ENCODE results near the gene GPRASP3.

DNA sequence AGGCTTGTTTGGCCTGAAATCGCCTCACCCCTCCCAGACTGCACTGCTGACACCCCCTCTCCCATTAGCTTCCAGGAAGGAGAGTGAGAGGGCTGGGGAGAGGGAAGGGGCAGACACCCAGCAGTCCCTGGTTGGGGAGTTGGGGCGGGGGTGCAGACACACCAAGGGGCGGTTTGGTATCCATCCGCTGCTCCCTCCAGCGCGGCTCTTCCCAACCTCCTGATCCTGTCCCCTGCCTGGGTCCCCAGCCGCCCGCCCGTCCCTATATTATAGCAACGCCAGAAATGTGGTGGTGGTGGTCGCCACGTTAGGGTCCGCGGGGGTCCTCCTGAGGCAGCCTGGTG, 24.9 kb downstream of the GPRASP3 start:
- TF ChIP-seq, protein P1, sequence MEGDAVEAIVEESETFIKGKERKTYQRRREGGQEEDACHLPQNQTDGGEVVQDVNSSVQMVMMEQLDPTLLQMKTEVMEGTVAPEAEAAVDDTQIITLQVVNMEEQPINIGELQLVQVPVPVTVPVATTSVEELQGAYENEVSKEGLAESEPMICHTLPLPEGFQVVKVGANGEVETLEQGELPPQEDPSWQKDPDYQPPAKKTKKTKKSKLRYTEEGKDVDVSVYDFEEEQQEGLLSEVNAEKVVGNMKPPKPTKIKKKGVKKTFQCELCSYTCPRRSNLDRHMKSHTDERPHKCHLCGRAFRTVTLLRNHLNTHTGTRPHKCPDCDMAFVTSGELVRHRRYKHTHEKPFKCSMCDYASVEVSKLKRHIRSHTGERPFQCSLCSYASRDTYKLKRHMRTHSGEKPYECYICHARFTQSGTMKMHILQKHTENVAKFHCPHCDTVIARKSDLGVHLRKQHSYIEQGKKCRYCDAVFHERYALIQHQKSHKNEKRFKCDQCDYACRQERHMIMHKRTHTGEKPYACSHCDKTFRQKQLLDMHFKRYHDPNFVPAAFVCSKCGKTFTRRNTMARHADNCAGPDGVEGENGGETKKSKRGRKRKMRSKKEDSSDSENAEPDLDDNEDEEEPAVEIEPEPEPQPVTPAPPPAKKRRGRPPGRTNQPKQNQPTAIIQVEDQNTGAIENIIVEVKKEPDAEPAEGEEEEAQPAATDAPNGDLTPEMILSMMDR (IDR thresholded peaks at IDR 0.05) = no peak
- TF ChIP-seq POLR2A (IDR thresholded peaks at IDR 0.05) = no peak

All from adrenal gland (tissue), 5 donors.